ENCODE measurements around the gene SMAP1.

SMAP1 gene

DNA sequence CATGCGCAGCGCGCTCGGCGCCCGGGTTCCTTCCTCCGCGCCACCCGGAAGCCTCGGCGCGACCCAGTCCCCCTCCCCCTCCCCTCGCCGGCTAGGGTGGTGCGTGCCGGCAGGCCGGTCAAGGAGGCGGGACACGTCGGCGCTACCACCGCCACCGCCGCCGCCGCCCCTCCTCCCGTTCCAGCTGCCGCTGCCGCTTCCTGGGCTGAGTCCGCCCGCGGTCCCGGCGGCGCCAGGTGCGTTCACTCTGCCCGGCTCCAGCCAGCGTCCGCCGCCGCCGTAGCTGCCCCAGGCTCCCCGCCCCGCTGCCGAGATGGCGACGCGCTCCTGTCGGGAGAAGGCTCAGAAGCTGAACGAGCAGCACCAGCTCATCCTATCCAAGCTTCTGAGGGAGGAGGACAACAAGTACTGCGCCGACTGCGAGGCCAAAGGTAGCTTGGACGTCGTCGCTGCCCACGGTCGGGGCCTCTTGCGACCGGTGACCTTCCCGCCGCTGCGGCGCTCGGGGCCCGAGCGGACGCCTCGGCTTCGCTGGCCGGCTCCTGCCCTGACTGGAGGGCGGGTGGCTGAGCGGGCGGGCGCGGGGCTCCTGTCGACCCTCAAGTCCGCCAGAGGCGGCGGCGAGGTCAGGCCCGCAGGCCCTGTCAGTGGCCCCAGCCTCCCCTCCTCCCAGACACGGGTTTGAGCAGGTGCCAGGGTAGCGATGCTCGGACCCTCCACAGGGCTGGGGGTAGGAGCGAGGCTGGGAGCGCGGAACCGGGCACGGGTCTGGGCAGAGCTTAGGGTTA, at the start of gene SMAP1:
Gene SMAP1, plus strand, starts transcription at position 173 of the 788 bp plus-strand sequence. Its CDS starts 141 bp downstream, at position 314.
- peak; percentile 83 for DNase-seq (ENCODE audit: low read depth)

GRCh38 chr6:70620746-70621145, 46.9 kb upstream of the SMAP1 start:
- DNase-seq (ENCODE audit: low read depth): no peak

- DNase-seq (ENCODE audit: low read depth): no peak
Observed at GRCh38 chr6:70622461-70622860, 45.2 kb upstream of the SMAP1 start.

GRCh38 chr6:70625436-70625835, 42.2 kb upstream of the SMAP1 start:
- DNase-seq (ENCODE audit: low read depth): no peak

DNA sequence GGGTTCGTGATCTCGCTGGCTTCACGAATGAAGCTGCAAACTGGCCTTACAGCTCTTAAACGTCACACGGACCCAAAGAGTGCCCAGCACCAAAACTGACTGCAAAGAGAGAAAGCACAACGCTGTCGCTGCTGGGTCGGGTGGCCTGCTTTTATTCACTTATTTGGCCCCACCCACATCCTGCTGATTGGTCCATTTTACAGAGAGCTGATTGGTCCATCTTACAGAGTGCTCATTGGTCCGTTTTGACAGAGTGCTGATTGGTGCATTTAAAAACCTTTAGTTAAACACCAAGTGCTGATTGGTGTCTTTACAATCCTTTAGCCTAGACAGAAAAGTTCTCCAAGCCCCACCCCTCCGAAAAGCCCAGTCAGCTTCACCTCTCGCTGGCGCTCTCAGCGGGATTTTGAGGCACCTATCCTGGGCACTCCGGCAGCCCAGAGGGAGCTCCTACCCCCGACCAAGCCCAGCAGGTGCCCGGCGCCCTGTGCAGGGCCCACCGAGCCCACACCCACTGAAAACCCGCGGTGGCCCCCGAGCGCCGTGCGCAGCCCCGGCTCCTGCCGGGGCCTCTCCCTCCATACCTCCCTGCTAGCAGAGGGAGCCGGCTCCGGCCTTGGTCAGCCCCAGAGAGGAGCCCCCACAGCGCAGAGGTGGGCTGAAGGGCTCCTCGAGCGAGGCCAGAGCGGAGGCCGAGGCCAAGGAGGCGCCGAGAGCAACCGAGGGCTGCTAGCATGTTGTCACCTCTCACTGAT, 40.0 kb upstream of the SMAP1 start:
- DNase-seq (ENCODE audit: low read depth): no peak

DNA sequence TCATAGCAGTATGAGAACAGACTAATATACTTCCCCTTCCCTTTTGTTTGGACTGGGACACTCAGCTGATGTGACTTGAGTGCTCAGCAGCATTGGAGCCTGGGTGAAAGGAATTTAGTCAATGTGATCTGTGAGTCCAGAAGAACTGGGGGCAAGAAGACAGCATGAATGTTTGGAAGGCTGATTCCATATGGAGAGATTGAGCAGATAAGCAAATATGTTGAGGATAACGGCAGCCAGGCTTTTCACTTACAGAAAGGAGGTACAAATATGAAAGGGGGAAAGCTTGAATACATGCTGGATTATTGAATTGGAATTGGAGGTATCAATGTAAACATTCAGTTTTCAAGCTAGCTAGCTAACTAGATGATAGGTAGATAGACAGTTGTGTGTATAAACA, 37.8 kb upstream of the SMAP1 start:
- DNase-seq (ENCODE audit: low read depth): no peak

GRCh38 chr6:70633870-70634269, 33.8 kb upstream of the SMAP1 start:
- DNase-seq (ENCODE audit: low read depth): no peak

DNA sequence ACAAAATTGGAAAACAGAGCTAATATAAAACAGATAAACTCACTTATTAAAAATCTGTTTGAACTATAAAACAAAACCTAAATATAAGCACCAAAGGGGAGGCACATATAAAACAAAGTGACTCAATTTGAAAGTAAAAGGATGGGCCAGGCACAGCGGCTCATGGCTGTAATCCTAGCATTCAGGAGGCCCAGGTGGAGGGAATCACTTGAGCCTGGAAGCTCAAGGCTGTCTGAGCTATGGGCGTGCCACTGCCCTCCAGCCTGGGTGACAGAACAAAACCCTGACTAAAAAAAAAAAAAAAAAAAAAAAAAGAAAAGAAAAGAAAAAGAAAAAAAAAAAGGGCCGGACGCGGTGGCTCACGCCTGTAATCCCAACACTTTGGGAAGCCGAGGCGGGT, 31.1 kb upstream of the SMAP1 start:
- no peak for DNase-seq (ENCODE audit: low read depth)

- no peak for DNase-seq (ENCODE audit: low read depth)
Observed at GRCh38 chr6:70638468-70638867, 29.2 kb upstream of the SMAP1 start.

DNA sequence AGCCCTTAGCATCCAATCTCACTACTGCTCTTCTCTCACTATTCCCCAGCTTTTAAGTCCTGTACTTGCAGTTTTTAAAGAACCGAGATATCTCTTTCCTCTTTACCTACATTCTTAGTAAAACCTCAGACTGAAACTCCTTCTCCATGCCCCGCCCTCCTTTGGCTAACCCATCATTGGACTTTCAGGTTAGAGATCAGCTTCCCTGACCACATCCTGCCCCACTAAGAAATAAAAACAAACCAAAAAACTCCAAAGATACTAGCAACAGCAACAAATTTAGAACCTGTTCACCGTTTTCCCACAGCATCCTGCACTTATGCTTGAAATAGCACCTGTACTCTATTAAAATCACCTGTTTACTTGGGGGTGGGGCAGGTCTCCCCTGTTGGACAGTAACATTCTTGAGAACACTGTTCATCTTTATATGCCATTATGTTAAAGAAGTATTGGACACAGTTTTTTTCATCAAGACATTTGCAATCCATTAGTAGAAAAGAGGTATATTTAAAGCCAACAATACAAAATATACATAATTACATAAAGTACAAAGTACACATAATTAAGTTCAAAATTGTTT, 16.3 kb upstream of the SMAP1 start:
- peak; percentile 3 for DNase-seq (ENCODE audit: low read depth)

DNA sequence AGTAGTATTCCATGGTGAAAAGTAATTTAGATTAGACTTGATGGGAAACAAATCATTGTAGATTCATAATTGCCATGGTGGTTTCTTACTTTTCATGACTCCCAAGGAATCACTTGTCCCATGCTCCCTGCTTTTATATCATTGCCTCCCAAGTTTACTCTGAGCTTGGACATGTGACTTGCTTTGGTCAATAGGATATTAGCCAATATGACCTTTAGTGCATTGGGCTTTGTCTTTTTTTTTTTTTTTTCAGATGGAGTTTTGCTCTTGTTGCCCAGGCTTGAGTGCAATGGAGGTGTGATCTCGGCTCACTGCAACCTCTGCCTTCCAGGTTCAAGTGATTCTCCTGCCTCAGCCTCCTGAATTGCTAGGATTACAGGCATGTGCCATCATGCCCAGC, 15.5 kb upstream of the SMAP1 start:
- no peak for DNase-seq (ENCODE audit: low read depth)

DNA sequence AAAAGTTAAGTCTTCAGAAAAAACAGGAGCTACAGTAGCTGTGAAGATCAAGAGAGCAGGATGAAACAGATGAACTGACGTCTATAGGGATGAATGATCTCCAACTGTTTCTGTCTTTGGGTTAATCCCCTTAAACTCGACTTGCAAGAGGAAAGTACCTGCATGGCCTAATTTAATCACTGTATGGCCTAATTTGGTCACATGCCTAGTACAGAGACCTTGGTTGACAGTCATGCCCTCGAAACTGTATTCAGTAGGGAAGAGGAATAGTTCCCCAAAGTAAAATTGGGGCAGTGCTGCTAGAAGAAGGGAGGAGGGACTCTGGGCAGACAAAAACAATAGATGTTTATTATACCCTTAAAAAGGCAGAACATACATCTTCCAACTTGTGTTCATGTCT, 10.0 kb upstream of the SMAP1 start:
- no peak for DNase-seq (ENCODE audit: low read depth)

DNA sequence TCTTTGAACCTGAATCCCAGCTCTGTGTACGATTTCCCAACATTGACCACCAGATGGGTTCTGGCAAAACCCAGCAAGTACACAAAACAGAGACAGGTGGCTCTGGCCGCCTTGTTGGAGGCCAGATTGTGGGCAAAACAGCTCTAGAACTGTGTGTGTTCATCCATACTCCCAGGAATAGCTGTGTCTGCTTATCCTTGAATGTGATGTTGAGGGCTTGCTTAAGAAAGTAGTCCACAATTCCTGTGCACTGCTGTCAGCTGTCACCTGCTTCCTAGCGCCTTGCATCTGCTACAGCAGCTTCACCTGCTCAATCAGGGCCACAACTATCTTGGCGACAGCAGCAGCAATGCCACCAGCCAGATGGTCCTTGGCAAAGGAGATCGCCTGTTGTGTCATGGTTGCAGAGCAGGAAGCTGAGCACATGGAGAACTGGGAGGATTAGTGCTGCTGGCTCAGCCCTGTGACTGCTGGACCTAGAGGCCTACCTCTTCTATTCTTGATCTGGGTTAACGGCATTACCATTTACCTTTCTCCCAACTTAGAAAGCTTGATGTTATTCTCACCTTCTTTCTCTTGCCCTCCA, 3.7 kb upstream of the SMAP1 start:
- no peak for DNase-seq (ENCODE audit: low read depth)

- no peak for DNase-seq (ENCODE audit: low read depth)
Observed at GRCh38 chr6:70666706-70667105, 977 bp upstream of the SMAP1 start.

- DNase-seq (ENCODE audit: low read depth): no peak
Observed at GRCh38 chr6:70667256-70667710, 400 bp upstream of the SMAP1 start.

DNA sequence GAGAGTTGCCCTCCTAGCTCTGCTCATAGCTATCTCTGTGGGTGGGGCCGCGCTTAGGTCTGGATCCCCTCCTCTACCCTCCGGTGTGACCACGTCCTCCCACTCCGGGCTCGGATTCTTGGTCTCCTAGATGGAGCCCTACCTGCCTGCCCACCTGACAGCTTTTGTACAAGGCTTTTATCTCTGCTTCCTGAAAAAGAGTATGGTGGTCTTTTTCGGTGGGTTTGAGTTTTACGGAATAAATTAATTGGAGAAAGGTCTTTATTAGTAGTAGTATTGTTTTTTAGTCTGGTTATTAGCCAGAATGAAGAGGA, 773 bp downstream of the SMAP1 start:
- DNase-seq (ENCODE audit: low read depth): peak; percentile 27

- no peak for DNase-seq (ENCODE audit: low read depth)
Observed at GRCh38 chr6:70669133-70669532, 1.4 kb downstream of the SMAP1 start.

DNA sequence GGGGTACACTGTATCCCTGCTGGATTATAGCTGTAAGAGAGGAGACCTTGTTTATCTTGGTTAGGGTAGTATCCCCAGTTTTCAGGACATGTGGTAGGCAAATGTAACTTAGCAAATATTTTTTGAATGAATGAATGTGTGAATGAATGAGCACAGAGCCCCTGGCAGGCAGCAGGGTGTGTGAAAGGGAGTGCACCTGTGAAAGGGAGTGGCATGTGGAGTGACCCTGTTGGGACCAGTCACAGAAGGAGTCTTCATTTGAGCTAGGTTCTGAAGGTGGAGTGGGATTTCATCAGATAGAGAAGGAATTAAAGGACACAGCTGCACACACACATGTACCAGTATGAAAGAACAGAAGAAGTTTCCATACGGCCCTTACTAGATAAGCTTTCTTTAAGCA, 4.9 kb downstream of the SMAP1 start:
- no peak for DNase-seq (ENCODE audit: low read depth)

GRCh38 chr6:70673054-70673453, 5.4 kb downstream of the SMAP1 start:
- DNase-seq (ENCODE audit: low read depth): no peak

DNA sequence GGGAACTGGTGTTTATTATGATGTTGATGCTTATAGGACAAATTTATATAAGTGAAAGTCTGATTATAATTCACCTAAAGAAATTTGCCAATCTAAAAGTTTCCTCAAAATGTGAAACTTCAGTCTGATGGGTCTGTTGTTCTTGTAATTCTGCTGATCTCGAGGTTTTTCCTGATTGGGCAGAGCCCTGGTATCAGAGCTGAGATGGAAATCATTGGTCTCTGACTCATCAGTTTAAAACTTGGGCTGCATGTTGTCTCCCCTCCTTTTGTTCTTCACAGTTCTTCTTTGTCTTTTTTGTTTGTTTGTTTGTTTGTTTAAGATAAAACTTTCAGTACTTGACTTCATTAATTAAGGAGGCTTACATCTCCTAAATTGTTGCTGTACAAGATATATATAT, 5.9 kb downstream of the SMAP1 start:
- DNase-seq (ENCODE audit: low read depth): no peak

GRCh38 chr6:70675822-70676221, 8.1 kb downstream of the SMAP1 start:
- DNase-seq (ENCODE audit: low read depth): no peak

GRCh38 chr6:70676821-70677220, 9.1 kb downstream of the SMAP1 start:
- no peak for DNase-seq (ENCODE audit: low read depth)

DNA sequence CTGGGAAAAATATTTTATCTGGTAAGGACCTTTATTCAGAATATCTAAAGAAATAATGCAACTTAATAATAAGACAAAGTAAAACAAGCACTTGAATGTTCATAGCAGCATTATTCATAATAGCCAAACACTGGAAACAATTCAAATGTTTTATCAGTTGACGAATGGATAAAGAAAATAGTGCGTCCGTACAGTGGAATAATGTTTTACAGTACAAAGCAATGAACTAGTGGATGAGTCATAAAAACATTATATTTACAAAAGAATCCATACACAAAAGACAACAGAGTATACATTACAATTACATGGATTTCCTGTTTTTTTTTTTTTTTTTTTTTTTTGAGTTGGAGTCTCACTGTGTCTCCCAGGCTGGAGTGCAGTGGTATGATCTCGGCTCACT, 12.7 kb downstream of the SMAP1 start:
- no peak for DNase-seq (ENCODE audit: low read depth)

Data from stimulated activated CD8-positive, alpha-beta memory T cell treated with anti-CD3 and anti-CD28 coated beads, Interleukin-15, amount 100 ng/mL, for 1 hour (primary cell).